Heart right ventricle (tissue), 16 donors: ENCODE data around the gene NPFFR1. TPM values are rescaled to one million over a fixed set of nuclear protein-coding genes. Genes with fewer than 3 reads are reported as not detected.
A peak's percentile ranks its signal among the peaks of the same experiment; 100 is the strongest.

Experiments used
- ATAC-seq, 8 donors: fragments of 200-7000 bp; cut with Tn5 transposase; one replicate each; pipeline ENCODE4 v1.9.1; 2020; ENCODE audit warnings: mild to moderate bottlenecking in 8 of 8, moderate library complexity in 8 of 8, moderate number of reproducible peaks in 1 of 8
- DNase-seq, 2 donors: peaks; one replicate each; pipeline ENCODE4 v3.0.0-alpha.2; 2020
- H3K27ac ChIP-seq, 10 donors: fragments of 200-600 bp; sonication (generic) in 2 of 10; one replicate each; pipeline versions ENCODE4 v1.5.0 to v1.8.0; 2020 to 2022; ENCODE audit warnings: mild to moderate bottlenecking in 3 of 10
- H3K27me3 ChIP-seq, 7 donors: fragments of 200-600 bp; one replicate each; pipeline ENCODE4 v1.8.0; 2021 to 2022; ENCODE audit warnings: mild to moderate bottlenecking in 2 of 7
- H3K36me3 ChIP-seq, 9 donors: fragments of 200-600 bp; sonication (generic) in 1 of 9; one replicate each; pipeline versions ENCODE4 v1.5.0 to v1.8.0; 2020 to 2022; ENCODE audit warnings: mild to moderate bottlenecking in 2 of 9
- H3K4me1 ChIP-seq, 9 donors: fragments of 200-600 bp; sonication (generic) in 1 of 9; one replicate each; pipeline versions ENCODE4 v1.5.0 to v1.8.0; 2020 to 2022; ENCODE audit warnings: mild to moderate bottlenecking in 4 of 9
- H3K4me3 ChIP-seq, 10 donors: fragments of 200-600 bp; sonication (generic) in 2 of 10; one replicate each; pipeline versions ENCODE4 v1.5.0 to v1.8.0; 2020 to 2022; ENCODE audit warnings: mild to moderate bottlenecking in 7 of 10, moderate library complexity in 2 of 10
- H3K9me3 ChIP-seq, 11 donors: fragments of 200-600 bp in 10 of 11; sonication (generic) in 2 of 11; one replicate each; pipeline versions ENCODE4 v1.5.0 to v1.8.0; 2013 to 2022; ENCODE audit warnings: mild to moderate bottlenecking in 2 of 11, control low read depth in 1 of 11, moderate library complexity in 1 of 11
- WGBS, 2 donors: extraction: QIAGEN DNeasy Blood & Tissue Kit; methylation state at CpG; one replicate each; pipeline ENCODE4 v1.1.7; 2013; ENCODE audit warnings: inconsistent platforms in 1 of 2; 5-methylcytosine and 5-hydroxymethylcytosine counted together
- intact Hi-C, 10 donors: fragments of 100-400 bp; cut with DNase I; formaldehyde crosslinking; loops; one replicate each; pipeline versions ENCODE4 v1.11.1 to v1.14.2; 2022
- polyA plus RNA-seq, 2 donors: library from polyadenylated mRNA; stranded (reverse); fragments of 200-250 nt; gene quantifications; one replicate each; pipeline ENCODE4 v1.2.3, GENCODE V29; 2013
- total RNA-seq, 10 donors: library from RNA; stranded (reverse); fragmentation: NEBNext Ultra II Directional in 3 of 10; extraction: Animal tissue kit (Norgen Biotek cat#: 25700) in 3 of 10; gene quantifications; one replicate each; pipeline versions ENCODE4 v1.2.1 to v1.2.4, GENCODE V29; 2021 to 2023
- TF ChIP-seq, protein P1 (sequence below), 9 donors: fragments of 200-600 bp; sonication (generic) in 2 of 9; IDR thresholded peaks; one replicate each; pipeline versions ENCODE4 v1.5.0 to v1.8.0; 2021 to 2022; ENCODE audit warnings: antibody characterized with exemption in 9 of 9, mild to moderate bottlenecking in 5 of 9, moderate library complexity in 1 of 9
- donor health status: Arrhythmogenic right ventricular cardiomyopathy.
- donor health status: ischemic (EF 13 %, LVEDD 7.1; RV severe dilation, severe dysfunction).
- donor health status: healthy with polysubstance abuse.
- donor health status: DM: no; HTN: yes; CAD: no.
- donor health status: DM: no; HTN: no; CAD: no.
- donor health status: ischemic (EF 25% LVEDD 6.9; RV normal size, moderate dysfunction).
- donor health status: ischemic (EF 25% LVEDD 5.7; RV mildly dilated, moderate dysfunction).
- donor health status: healthy.
- donor health status: DM: yes; HTN: yes; CAD: no.
- donor health status: Ischemic cardiomyopathy.
- donor health status: ischemic (EF 35%, LVEDD 5.7; RV mildly dilated, moderate dysfunction).
- donor health status: nonischemic (EF 11% LVEDD 7.7; RV severe dilation, severe dysfunction).
- donor health status: DM: yes; HTN: yes; CAD: no.
- donor health status: PGD.
- donor health status: ischemic (EF 29% LVEDD 5.4; RV normal size, mild dysfunction).
- donor health status: nonischemic (EF 23%, LVEDD 6.1; RV moderate dilation, normal function).

The NPFFR1 gene
- total and polyA plus RNA-seq, 12 donors: 0.07 TPM; not detected in 11

DNA sequence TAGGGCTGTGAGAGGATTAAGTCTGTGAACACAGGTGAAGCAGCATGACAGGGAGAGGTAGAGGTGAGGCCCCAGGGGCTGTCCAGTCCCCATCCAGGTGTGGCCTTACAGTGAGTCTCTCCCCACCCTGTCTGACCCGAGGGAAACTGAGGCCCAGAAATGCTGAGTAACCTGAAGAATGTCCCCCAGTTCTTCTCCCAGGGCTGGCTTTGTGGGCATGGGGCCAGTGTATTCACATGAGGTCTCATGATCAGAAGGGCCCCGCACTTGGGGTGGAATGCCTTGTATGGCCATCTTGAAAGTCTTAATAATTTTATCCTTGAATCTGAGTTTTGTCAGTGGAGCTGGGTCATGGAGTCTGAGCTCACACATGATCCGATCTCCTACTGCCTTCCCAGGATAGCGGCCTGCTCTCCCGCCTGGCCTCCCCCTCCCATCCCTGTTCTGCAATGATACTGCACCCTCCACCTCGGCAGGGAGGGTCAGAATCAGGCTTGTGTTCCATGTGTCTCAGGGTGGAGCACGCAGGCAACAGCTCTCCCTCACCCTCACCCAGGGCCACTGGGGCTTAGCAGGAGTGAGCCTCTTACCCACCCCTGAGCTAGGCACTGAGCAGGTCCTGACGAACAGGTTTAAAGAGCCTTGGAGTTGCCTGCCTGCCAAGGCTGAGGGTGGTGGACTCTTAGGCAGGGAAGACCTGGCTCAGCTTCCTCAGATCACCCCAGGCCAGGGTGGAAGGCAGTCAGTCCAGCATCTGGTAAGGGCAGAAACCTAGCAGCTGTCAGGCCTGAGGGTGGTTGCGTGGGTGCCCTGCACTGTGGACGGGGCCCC, 41.4 kb upstream of the NPFFR1 start:
- peaks cover 4 to 57% (median 20%) of the 10 kb centered on the region in 9 donors for H3K4me1 ChIP-seq
- no peaks in the 10 kb centered on the region for H3K36me3 ChIP-seq
- TF ChIP-seq, protein P1, sequence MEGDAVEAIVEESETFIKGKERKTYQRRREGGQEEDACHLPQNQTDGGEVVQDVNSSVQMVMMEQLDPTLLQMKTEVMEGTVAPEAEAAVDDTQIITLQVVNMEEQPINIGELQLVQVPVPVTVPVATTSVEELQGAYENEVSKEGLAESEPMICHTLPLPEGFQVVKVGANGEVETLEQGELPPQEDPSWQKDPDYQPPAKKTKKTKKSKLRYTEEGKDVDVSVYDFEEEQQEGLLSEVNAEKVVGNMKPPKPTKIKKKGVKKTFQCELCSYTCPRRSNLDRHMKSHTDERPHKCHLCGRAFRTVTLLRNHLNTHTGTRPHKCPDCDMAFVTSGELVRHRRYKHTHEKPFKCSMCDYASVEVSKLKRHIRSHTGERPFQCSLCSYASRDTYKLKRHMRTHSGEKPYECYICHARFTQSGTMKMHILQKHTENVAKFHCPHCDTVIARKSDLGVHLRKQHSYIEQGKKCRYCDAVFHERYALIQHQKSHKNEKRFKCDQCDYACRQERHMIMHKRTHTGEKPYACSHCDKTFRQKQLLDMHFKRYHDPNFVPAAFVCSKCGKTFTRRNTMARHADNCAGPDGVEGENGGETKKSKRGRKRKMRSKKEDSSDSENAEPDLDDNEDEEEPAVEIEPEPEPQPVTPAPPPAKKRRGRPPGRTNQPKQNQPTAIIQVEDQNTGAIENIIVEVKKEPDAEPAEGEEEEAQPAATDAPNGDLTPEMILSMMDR (IDR thresholded peaks at IDR 0.05): no peak
- H3K9me3 ChIP-seq: no peaks in the 10 kb centered on the region
- peaks cover 0 to 63% (median 0%) of the 10 kb centered on the region in 7 donors for H3K27me3 ChIP-seq
- peak overlapping the region in 7 of 10 donors; percentile 33 to 68 (median 62) for H3K27ac ChIP-seq
- WGBS, 2 donors: 67 to 76% methylated on average over 10 of the region's 10 CpGs
- ATAC-seq (peak in 4 of 8 donors; percentile 2 to 25 (median 13)), DNase-seq (no peak)
- intact Hi-C loops: no loop called here
- H3K4me3 ChIP-seq: no peak overlapping the region

DNA sequence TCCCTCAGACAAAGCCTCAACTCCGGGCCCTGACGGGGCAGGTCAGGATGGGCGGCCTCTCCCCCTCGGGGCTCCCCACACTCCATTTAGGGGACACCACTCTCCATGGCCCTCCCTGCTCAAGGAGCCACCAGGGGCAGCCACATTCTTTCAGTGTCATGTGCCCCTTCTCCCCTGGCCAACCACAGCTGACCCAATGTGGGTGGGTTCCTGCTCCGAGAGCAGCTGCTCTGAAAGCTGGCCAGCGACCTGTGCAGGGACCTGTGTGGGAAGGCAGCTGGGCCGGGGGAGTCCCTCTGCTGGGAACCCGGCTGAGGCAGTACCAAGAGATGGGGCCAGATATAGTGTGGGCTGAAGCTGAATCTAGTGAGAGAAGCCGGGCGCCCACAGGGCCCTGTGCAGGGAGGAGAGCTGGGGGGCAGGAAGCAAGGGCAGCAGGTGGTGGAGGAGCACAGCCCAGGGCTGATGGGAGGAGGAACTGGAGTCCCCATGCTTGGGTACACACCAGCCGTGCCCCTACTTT, 40.6 kb upstream of the NPFFR1 start:
- no peaks in the 10 kb centered on the region for H3K9me3 ChIP-seq
- H3K4me3 ChIP-seq: no peak overlapping the region
- H3K27ac ChIP-seq: peak overlapping the region in 8 of 10 donors; percentile 39 to 68 (median 57)
- 53 to 54% methylated on average over 11 of the region's 11 CpGs for WGBS, 2 donors
- TF ChIP-seq, protein P1 (IDR thresholded peaks at IDR 0.05): no peak
- DNase-seq (peak in 1 of 2 donors; percentile 42), ATAC-seq (peak; percentile 28 to 80 (median 61))
- no peaks in the 10 kb centered on the region for H3K36me3 ChIP-seq
- peaks cover 0 to 55% (median 0%) of the 10 kb centered on the region in 7 donors for H3K27me3 ChIP-seq
- peaks cover 4 to 58% (median 19%) of the 10 kb centered on the region in 9 donors for H3K4me1 ChIP-seq
- intact Hi-C loops: no loop called here

DNA sequence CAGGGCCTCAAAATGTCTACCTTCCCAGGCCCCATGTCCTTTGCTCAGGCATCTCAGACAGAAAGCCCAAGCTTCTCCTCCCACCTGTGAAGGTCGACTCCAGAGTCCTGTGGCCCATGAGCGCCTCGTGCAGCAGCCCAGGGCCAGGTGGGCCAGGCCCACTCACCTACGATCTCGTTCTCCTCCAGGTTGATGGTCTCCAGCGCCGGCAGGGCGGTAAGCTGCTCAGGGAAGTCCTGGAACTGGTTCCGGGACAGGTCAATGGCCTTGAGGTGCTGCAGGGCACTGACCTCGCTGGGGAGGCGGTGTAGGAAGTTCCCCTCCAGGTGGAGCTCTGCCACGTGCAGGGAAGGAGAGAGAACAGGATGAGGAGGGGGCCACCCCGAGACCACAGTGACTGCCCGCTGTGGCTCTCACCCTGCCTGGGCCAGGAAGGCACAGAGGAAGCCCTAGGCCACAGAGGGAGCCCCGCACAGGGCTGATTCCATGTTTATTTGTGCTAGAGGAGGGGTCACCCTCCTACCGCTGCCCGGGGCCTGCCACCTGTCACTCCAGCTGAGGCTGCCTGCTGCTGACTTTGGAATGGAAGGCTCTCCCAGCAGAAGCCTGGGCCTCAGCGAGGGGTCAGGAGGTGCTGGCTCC, 40.0 kb upstream of the NPFFR1 start:
- DNase-seq (no peak), ATAC-seq (peak in 7 of 8 donors; percentile 4 to 34 (median 21))
- Histone ChIP-seq H3K27ac (peak overlapping the region in 8 of 10 donors; percentile 39 to 68 (median 57)), H3K4me3 (no peak overlapping the region), H3K36me3 (no peaks in the 10 kb centered on the region), H3K27me3 (peaks cover 0 to 51% (median 0%) of the 10 kb centered on the region in 7 donors), H3K4me1 (peaks cover 4 to 58% (median 19%) of the 10 kb centered on the region in 9 donors), H3K9me3 (no peaks in the 10 kb centered on the region)
- intact Hi-C loops: no loop called here
- WGBS, 2 donors: 74 to 80% methylated on average over 18 of the region's 18 CpGs
- TF ChIP-seq, protein P1 (IDR thresholded peaks at IDR 0.05): peak in 1 of 9 donors; percentile 6

DNA sequence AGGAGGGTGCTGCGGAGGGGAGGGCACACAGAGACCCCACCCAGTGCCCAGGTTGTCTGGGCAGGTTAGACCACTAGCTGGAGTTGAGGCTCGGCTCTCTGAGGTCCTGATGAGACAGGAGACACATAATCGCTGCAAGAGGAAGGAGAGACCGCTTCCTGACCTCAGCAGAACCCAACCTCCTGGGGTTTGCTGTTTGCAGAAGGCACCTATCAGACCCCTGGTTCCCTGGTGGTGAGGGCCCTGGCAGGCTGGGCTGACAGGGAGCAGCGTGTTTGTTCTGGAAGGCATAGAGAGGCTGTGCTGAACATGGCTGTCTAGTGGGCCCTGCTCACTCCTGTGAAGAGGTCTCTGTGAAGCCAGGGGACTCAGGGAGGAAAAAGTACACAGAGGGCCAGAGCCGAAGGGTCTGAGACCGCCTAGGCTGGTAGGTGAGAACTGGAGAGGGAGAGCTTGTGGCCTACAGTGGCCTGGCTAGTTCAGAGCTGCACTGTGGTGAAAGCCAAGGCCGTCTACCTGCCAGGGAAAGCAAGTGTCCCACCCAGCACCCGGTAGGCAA, 39.4 kb upstream of the NPFFR1 start:
- WGBS, 2 donors: 92 to 94% methylated on average over 9 of the region's 9 CpGs
- intact Hi-C loops: no loop called here
- TF ChIP-seq, protein P1 (IDR thresholded peaks at IDR 0.05): no peak
- Histone ChIP-seq H3K4me1 (peaks cover 4 to 54% (median 19%) of the 10 kb centered on the region in 9 donors), H3K36me3 (no peaks in the 10 kb centered on the region), H3K27ac (peak overlapping the region in 5 of 10 donors; percentile 5 to 68 (median 47)), H3K27me3 (peaks cover 0 to 45% (median 0%) of the 10 kb centered on the region in 7 donors), H3K4me3 (no peak overlapping the region), H3K9me3 (no peaks in the 10 kb centered on the region)
- ATAC-seq (no peak), DNase-seq (no peak)
